ENCODE measurements around the gene SARS1. TPM values are rescaled to one million over a fixed set of nuclear protein-coding genes. Genes with fewer than 3 reads are reported as not detected.

Gene SARS1
- total and polyA plus RNA-seq, 2 of the 13 experiments (the other 11 are each of a cell fraction or from before 2014, with no cell fraction given) = 103 to 134 TPM

GRCh38 chr1:109263597-109264378 lies 50.1 kb downstream of the SARS1 start (continued):
- TF ChIP-seq ZBTB7A (CRISPR knock-in tag; IDR thresholded peaks at IDR 0.05) = no peak
- peak; percentile 83 for TF ChIP-seq ZMYM4 (CRISPR knock-in tag; IDR thresholded peaks at IDR 0.05)
- TF ChIP-seq, protein P1, sequence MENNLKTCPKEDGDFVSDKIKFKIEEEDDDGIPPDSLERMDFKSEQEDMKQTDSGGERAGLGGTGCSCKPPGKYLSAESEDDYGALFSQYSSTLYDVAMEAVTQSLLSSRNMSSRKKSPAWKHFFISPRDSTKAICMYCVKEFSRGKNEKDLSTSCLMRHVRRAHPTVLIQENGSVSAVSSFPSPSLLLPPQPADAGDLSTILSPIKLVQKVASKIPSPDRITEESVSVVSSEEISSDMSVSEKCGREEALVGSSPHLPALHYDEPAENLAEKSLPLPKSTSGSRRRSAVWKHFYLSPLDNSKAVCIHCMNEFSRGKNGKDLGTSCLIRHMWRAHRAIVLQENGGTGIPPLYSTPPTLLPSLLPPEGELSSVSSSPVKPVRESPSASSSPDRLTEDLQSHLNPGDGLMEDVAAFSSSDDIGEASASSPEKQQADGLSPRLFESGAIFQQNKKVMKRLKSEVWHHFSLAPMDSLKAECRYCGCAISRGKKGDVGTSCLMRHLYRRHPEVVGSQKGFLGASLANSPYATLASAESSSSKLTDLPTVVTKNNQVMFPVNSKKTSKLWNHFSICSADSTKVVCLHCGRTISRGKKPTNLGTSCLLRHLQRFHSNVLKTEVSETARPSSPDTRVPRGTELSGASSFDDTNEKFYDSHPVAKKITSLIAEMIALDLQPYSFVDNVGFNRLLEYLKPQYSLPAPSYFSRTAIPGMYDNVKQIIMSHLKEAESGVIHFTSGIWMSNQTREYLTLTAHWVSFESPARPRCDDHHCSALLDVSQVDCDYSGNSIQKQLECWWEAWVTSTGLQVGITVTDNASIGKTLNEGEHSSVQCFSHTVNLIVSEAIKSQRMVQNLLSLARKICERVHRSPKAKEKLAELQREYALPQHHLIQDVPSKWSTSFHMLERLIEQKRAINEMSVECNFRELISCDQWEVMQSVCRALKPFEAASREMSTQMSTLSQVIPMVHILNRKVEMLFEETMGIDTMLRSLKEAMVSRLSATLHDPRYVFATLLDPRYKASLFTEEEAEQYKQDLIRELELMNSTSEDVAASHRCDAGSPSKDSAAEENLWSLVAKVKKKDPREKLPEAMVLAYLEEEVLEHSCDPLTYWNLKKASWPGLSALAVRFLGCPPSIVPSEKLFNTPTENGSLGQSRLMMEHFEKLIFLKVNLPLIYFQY (CRISPR knock-in tag; IDR thresholded peaks at IDR 0.05; ENCODE audit: borderline replicate concordance) = peak; percentile 42; the same call in 1 of the 2 replicates
- TF ChIP-seq, protein P2, sequence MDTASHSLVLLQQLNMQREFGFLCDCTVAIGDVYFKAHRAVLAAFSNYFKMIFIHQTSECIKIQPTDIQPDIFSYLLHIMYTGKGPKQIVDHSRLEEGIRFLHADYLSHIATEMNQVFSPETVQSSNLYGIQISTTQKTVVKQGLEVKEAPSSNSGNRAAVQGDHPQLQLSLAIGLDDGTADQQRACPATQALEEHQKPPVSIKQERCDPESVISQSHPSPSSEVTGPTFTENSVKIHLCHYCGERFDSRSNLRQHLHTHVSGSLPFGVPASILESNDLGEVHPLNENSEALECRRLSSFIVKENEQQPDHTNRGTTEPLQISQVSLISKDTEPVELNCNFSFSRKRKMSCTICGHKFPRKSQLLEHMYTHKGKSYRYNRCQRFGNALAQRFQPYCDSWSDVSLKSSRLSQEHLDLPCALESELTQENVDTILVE (CRISPR knock-in tag; IDR thresholded peaks at IDR 0.05) = peak; percentile 70; the same call in 1 of the 2 replicates
- peak; percentile 45; the same call in 1 of the 2 replicates for TF ChIP-seq ZNF33B (CRISPR knock-in tag; IDR thresholded peaks at IDR 0.05)
- TF ChIP-seq TBL1XR1 (IDR thresholded peaks at IDR 0.05; ENCODE audit: borderline replicate concordance, low read length, partially characterized antibody) = peak; percentile 34
- TF ChIP-seq ZNF484 (CRISPR knock-in tag; IDR thresholded peaks at IDR 0.05; ENCODE audit: borderline replicate concordance, low read depth) = no peak
- TF ChIP-seq GTF3A (CRISPR knock-in tag; conservative IDR thresholded peaks at IDR 0.05) = peak; percentile 67; the same call in 1 of the 2 replicates
- TF ChIP-seq HDAC1 (CRISPR knock-in tag; IDR thresholded peaks at IDR 0.05) = peak; percentile 90
- TF ChIP-seq ZSCAN9 (CRISPR knock-in tag; IDR thresholded peaks at IDR 0.05; ENCODE audit: borderline replicate concordance) = peak; percentile 73; the same call in 1 of the 2 replicates
- TF ChIP-seq ZNF362 (CRISPR knock-in tag; IDR thresholded peaks at IDR 0.05; ENCODE audit: borderline replicate concordance) = peak; percentile 76; the same call in 1 of the 2 replicates
- TF ChIP-seq HNF4A (CRISPR knock-in tag; IDR thresholded peaks at IDR 0.05) = peak; percentile 53; the same call in 1 of the 2 replicates
- 0 out of 2 replicates have a peak, but pooled peaks have one; percentile 89 for TF ChIP-seq ZNF501 (CRISPR knock-in tag; IDR thresholded peaks at IDR 0.05)
- TF ChIP-seq ZNF772 (CRISPR knock-in tag; IDR thresholded peaks at IDR 0.05) = peak; percentile 89; the same call in 1 of the 2 replicates
- TF ChIP-seq KLF16 (CRISPR knock-in tag; IDR thresholded peaks at IDR 0.05) = peak in 1 of 2 experiments; percentile 85; a peak in 1 of 4 replicates
- TF ChIP-seq ARNT2 (CRISPR knock-in tag; IDR thresholded peaks at IDR 0.05; ENCODE audit: low read depth) = peak; percentile 90
- TF ChIP-seq ZFX (CRISPR knock-in tag; IDR thresholded peaks at IDR 0.05; ENCODE audit: low read depth) = peak; percentile 92
- peak; percentile 99 for TF ChIP-seq XRCC5 (optimal IDR thresholded peaks at IDR 0.05; ENCODE audit: low read length)
- no peak for TF ChIP-seq ZNF670 (CRISPR knock-in tag; IDR thresholded peaks at IDR 0.05; ENCODE audit: borderline replicate concordance)
- TF ChIP-seq E2F5 (CRISPR knock-in tag; conservative IDR thresholded peaks at IDR 0.05) = peak; percentile 32; the same call in 1 of the 2 replicates
- TF ChIP-seq PCBP1 (IDR thresholded peaks at IDR 0.05; ENCODE audit: borderline replicate concordance, low read depth, low read length) = 0 out of 2 replicates have a peak, but pooled peaks have one; percentile 56
- TF ChIP-seq SMAD3 (CRISPR knock-in tag; IDR thresholded peaks at IDR 0.05) = peak; percentile 64; the same call in 1 of the 2 replicates

All from HepG2 (cell line).